RKO (cell line): ENCODE measurements around the gene GUCY1A2.
"Not testable (repeated sequence)": the region's sequence is repeated elsewhere in the genome, so short reads cannot be mapped to it uniquely, and the experiment has no call there.

Experiments used
- DNase-seq: peaks from one replicate; pipeline ENCODE4 v3.0.0-alpha.2; 2016; ENCODE audit warnings: low spot score

Gene GUCY1A2

DNA sequence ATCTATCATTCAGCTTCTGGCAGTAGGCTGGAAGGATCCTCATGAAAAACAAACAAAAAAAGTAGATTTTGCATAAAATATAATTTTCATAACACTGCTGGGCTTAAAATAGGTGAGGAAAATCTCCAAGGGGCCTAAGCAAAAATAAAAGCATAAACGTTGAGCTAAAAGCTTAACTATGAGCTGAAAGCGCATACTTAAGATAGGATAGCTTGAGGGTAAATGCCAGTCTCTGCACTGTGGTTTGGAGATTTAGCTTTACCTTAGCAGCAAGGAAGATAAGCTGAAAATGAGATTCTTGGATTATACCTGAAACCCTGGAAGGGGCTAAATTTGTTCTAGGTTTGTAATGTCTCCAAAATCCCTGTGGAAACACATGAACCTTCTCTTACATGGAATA, 183.7 kb downstream of the GUCY1A2 start:
- DNase-seq, result no peak

DNA sequence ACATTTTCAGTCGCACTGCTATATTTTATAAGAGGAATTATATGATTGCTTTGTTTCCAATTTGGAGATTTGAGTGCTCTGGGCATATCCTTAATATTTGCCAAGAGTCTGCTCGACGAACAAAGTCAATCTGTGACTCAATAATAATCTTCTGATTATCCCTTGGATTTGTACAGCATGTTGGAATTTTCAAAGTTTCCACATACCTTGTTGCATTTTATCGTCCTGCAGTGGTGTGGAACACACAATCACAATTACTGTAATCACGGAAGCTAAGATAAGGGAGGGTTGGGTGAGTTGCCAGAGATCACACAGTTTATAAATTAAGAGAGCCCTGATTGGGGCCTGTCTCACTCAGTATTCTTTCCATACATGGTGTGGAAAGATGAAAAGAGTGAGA, 189.3 kb downstream of the GUCY1A2 start:
- no peak for DNase-seq

- no peak for DNase-seq
These were observed 189.7 kb downstream of the GUCY1A2 start for GRCh38 chr11:106828576-106828975.

- no peak for DNase-seq
These were observed 190.6 kb downstream of the GUCY1A2 start for GRCh38 chr11:106827687-106828086.

DNA sequence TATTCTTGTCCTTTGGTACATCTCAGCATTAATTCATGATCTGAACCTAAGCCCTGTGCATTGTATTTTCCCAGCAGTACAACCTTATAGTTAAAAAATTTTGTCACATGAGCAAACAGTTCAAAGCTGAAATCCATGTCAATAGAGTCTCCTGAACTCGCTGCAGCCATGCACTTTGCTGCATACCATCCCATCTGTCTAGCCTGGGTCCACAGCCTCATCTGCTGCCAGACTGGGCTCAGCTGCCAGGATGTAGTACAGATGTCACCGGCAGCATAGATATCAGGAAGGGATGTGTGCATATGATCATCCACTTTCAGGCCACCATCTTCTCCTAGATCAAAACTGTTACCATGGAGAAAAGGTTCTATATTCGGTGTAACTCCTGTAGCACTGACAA, 191.7 kb downstream of the GUCY1A2 start:
- DNase-seq, result not testable (repeated sequence)

DNA sequence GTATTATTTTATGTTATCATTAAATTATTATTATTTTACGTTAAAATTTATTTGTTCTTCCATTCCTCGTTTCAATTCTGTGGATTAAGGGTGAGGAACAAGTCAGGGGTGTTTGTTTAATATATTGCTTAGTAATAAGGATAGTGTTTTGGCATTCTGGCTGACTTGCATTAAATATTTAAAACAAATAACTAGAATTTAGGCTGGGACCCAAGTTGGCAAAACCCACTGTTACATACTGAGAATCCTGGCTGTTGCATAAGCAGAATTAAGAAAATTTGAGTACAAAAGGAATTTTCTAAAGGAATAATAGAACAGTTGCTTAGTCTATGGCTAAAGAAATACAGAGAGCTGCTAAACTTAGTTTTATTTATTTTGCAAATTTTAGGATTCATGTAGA, 196.4 kb downstream of the GUCY1A2 start:
- DNase-seq, result no peak

- DNase-seq, result no peak
These were observed 197.0 kb downstream of the GUCY1A2 start for GRCh38 chr11:106821291-106821690.

- no peak for DNase-seq
These were observed 199.8 kb downstream of the GUCY1A2 start for GRCh38 chr11:106818443-106818842.

DNA sequence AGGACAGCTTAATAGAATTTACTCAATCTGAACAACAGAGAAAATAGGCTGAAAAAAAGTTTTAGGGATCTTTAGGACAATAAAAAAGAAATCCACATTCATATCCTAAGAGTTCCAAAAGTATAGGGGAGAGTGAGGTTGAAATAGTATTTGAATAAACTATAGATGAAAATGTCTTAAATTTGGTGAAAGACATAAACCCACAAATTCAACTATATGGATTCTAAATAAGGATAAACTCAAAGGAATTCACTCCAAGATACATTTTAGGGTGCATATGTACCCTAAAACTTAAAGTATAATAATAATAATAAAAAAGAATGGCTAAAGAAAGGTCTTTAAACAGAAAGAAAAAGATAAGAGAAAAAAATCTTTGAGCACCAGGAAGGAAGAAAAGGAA, 203.1 kb downstream of the GUCY1A2 start:
- no peak for DNase-seq

DNA sequence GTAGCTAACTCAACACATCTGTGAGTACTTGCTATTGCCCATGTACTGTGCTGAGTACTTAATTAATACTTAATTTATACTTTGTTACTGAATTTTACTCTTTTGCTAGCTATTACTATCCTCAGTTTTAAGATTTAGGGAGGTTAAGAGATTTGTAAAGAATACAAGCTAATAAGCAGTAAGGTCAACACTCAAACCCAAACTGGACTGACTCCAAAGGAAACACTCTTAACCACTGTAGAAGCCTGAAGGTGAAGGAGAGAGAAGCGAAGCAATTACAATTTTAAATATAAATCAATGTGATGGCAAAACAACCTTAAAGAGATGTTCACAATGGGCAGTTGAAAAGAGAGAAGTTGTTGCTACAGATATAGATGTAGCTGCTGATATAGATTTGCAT, 204.5 kb downstream of the GUCY1A2 start:
- DNase-seq, result no peak

DNA sequence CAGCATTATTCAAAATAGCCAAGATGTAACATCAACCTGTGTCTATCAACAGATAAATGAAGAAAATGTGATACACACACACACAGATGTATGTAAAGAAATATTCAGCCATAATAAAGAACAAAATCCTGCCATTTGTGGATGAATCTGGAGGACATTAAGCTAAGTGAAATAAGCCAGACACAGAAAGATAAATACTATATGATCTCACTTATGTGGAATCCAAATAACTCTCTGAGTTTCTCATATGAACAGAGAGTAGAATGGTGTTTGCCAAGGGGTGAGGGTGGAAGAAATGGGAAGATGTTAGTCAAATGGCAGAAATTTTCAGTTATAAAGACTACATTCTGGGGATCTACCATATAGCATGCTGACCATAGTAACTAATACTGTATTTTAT, 224.2 kb downstream of the GUCY1A2 start:
- no peak for DNase-seq

DNA sequence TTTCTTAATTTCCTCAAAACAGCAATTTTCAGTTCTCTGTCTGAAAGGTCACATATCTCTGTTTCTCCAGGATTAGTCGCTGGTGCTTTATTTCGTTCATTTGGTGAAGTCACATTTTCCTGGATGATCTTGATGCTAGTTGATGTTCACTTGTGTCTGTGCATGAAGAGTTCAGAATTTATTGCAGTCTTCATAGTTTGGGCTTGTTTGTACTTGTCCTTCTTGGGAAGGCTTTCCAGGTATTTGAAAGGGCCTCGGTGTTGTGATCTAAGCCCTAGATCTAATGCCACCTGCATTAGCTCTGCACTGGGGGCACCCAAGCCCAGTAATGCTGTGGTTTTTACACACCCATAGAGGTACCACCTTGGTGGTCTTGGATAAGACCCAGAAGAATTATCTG, 228.9 kb downstream of the GUCY1A2 start:
- DNase-seq, result no peak

- no peak for DNase-seq
These were observed 230.8 kb downstream of the GUCY1A2 start for GRCh38 chr11:106787454-106787853.

- no peak for DNase-seq
These were observed 232.2 kb downstream of the GUCY1A2 start for GRCh38 chr11:106785913-106786650.

GRCh38 chr11:106777302-106777701, 241.0 kb downstream of the GUCY1A2 start:
- not testable (repeated sequence) for DNase-seq

DNA sequence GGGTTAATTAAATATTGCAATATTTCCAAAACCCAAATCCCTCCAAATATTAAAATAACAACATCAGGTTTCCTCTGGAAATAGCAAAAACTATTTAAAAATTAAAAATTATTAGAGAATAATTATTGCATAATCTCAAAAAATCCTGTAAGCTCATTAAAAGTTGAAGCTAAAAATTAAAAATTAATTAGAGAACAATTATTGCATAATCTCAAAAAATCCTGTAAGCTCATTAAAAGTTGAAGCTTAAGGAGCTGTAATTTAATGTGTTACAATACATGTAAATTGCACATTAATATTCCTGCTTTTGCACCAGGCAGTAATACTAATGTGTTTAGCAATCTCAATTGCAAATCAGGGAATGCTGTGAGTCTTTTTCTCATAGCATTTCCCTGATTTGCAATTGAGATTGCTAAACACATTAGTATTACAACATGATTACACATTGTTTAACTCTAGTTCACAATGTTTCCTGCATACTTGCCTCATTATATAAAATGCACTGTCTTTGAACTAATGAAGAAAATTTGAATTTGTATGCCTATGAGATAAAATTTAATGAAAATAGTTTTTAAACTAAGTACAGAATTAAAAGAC, 247.7 kb downstream of the GUCY1A2 start:
- DNase-seq, result no peak

GRCh38 chr11:106765469-106766258, 252.6 kb downstream of the GUCY1A2 start:
- DNase-seq, result no peak

DNA sequence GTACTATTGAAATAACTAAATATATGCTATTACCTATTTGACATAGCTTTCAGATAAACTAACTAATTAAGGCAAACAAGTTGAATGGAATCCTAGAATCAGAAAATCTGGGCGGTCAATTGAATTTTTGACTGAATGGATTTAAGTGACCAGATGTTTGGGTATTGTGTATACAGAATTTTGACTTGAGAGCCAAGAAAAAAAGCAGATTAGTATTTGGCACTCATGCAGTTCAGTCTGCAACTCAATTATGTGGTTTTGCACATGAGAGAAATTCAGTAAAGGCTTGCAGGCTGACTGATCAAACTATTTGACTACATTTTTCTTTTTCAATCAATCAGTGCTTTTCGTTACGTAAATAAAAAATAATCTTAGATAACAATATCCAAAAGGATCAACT, 254.8 kb downstream of the GUCY1A2 start:
- DNase-seq, result no peak

- no peak for DNase-seq
These were observed 256.5 kb downstream of the GUCY1A2 start for GRCh38 chr11:106761745-106762144.

DNA sequence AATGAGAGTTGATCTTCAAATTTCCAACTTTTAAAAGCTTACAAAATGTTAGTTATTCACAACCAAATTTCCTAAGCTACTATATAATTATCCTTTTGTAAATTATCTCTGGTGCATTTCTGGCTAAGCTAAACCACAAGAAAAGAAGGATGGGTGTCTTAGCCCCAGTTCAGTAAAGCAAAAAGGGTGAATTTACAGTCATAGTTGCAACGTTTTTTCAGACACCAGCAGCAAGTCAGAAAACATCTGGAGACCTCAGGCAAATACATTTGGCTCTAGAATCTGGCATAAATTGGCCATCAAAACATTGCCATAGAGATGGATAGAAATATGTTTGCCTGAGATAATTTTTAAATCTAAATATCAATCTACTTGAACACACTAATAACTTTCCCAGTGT, 257.0 kb downstream of the GUCY1A2 start:
- no peak for DNase-seq

DNA sequence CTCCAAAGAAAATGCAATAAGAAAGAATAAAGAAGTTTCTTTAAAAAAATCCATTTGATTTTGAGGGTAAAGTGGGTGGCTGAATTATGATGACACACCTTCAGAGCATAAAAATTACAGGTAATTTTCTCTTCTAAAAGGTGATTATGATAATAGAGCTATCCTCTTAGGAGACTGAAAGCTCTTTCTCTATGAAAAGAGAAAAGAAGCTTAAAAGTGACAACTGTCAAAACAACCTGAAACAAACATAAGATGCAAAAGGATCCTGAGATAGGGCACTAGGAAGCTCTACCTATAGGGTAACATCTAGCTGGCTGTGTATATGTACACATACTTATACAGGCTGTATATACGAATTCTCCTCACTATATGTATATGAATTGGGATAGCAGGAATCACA, 270.2 kb downstream of the GUCY1A2 start:
- DNase-seq, result no peak

DNA sequence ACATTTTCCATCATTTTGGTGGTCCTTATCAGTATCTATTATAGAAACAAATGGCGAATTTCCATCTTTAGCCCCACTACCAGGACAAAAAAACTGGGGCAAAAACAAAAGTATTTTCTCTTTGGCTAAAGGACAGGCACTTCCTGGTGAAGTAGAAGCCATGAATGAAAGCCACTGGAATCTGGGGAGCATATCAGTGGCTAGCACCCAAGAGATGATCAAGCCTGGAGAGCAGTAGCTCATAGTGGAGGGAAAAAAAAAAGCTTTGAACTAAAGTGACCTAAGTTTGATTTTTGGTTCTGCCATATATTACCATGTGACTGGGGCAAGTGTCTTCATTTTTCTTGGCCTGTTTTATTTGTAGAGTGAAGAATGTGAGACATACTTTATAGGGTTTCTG, 272.3 kb downstream of the GUCY1A2 start:
- DNase-seq, result no peak

- DNase-seq, result no peak
These were observed 284.6 kb downstream of the GUCY1A2 start for GRCh38 chr11:106733635-106734034.
